K562 (cell line): ENCODE measurements around the gene MAML3. TPM values are rescaled to one million over a fixed set of nuclear protein-coding genes. Genes with fewer than 3 reads are reported as not detected.

ENCODE experiments used
- ATAC-seq: fragments of 200-7000 bp; cut with Tn5 transposase; 3 replicates; pipeline ENCODE4 v1.9.1; 2020; ENCODE audit warnings: moderate library complexity
- BruUV-seq: library from RNA; stranded (reverse); fragments of 400-500 nt; replicated peaks from 2 replicates; lab custom pipeline; 2021; lab: Mats Ljungman, UMichigan
- CTCF ChIA-PET: fragments of 300-600 bp; formaldehyde crosslinking; extraction: SDS; loops from one replicate; lab custom pipeline; 2021; ENCODE audit warnings: low intra/inter-chr PET ratio; lab: Yijun Ruan, JAX
- POLR2A ChIA-PET: fragments of 300-600, 350-650 bp; sonication (Branson Sonifier 250); formaldehyde crosslinking; extraction: SDS; loops from one replicate; lab custom pipeline; 2021; ENCODE audit warnings: antibody characterized with exemption, inconsistent platforms; lab: Yijun Ruan, JAX
- DNase-seq, 4 experiments: peaks; one replicate each; pipeline versions ENCODE4 v3.0.0 to v3.0.0-alpha.2; 2011 to 2018; ENCODE audit warnings: low spot score in 3 of 4, mixed read lengths in 3 of 4; ENCODE audit errors: extremely low read depth in 1 of 4
- FAIRE-seq: peaks from 2 replicates; lab custom pipeline; 2011; peaks lifted over from hg19 to GRCh38; lab: Jason Lieb, UNC
- H2AFZ ChIP-seq: 2 replicates; pipeline ENCODE4 v1.6.0; 2011; ENCODE audit warnings: low read depth, low read length, control low read depth, inconsistent platforms
- H3K27ac ChIP-seq: fragments of 200-600 bp; 3 replicates; pipeline ENCODE4 v1.8.0; 2011; ENCODE audit warnings: low read depth, mild to moderate bottlenecking, control low read depth, inconsistent platforms, low read length, moderate library complexity, mixed read lengths; ENCODE audit errors: extremely low read depth
- H3K27me3 ChIP-seq, 2 experiments: fragments of 300-600 bp in 1 of 2; 2 replicates in 1 of 2; 3 replicates in 1 of 2; pipeline versions ENCODE4 v1.6.0 to v1.8.0; 2011; ENCODE audit warnings: inconsistent platforms in 2 of 2, low read length in 2 of 2, mild to moderate bottlenecking in 1 of 2, mixed read lengths in 1 of 2, moderate library complexity in 1 of 2; ENCODE audit not compliant: control insufficient read depth in 2 of 2, insufficient read depth in 2 of 2
- H3K36me3 ChIP-seq: fragments of 300-600 bp; 3 replicates; pipeline ENCODE4 v1.8.0; 2011; ENCODE audit warnings: mild to moderate bottlenecking, low read length, inconsistent platforms; ENCODE audit not compliant: control insufficient read depth, insufficient read depth
- H3K4me1 ChIP-seq, 2 experiments: fragments of 200-600 bp in 1 of 2; replicated peaks in 1 of 2; 2 replicates in 1 of 2; 3 replicates in 1 of 2; pipeline versions ENCODE4 v1.5.1 to v1.8.0; 2011; ENCODE audit warnings: inconsistent platforms in 2 of 2, low read length in 2 of 2, mild to moderate bottlenecking in 1 of 2, mixed read lengths in 1 of 2, moderate library complexity in 1 of 2; ENCODE audit not compliant: control insufficient read depth in 2 of 2, insufficient read depth in 2 of 2
- H3K4me2 ChIP-seq: 2 replicates; pipeline ENCODE4 v1.6.1; 2011; ENCODE audit warnings: low read length, control low read depth, inconsistent platforms, mixed read lengths; ENCODE audit not compliant: insufficient read depth
- H3K4me3 ChIP-seq: fragments of 200-600 bp; sonication (generic), shearing (Covaris generic); 2 replicates; pipeline ENCODE4 v1.5.1; 2016; ENCODE audit warnings: control low read depth, inconsistent platforms
- H3K79me2 ChIP-seq: fragments of 200-600 bp; 3 replicates; pipeline ENCODE4 v1.8.0; 2011; ENCODE audit warnings: low read length, inconsistent platforms; ENCODE audit not compliant: control insufficient read depth, insufficient read depth
- H3K9ac ChIP-seq, 2 experiments: 2 replicates each; pipeline versions ENCODE4 v1.6.0 to v1.6.1; 2011; ENCODE audit warnings: low read depth in 2 of 2, low read length in 2 of 2, control low read depth in 1 of 2, inconsistent platforms in 1 of 2, mild to moderate bottlenecking in 1 of 2, mixed read lengths in 1 of 2; ENCODE audit not compliant: insufficient read depth in 1 of 2
- H3K9me1 ChIP-seq: one replicate; pipeline ENCODE4 v1.6.0; 2011; ENCODE audit warnings: inconsistent platforms, mild to moderate bottlenecking, low read length, moderate library complexity; ENCODE audit not compliant: control insufficient read depth, insufficient read depth
- H3K9me3 ChIP-seq: replicated peaks from 2 replicates; pipeline ENCODE4 v1.5.1; 2011; ENCODE audit warnings: low read depth, low read length, inconsistent platforms; ENCODE audit not compliant: control insufficient read depth, insufficient read depth
- H4K20me1 ChIP-seq: replicated peaks from 2 replicates; pipeline ENCODE4 v1.6.1; 2011; ENCODE audit warnings: low read length, inconsistent platforms, mixed read lengths; ENCODE audit not compliant: control insufficient read depth, insufficient read depth
- BHLHE40 ChIP-seq: IDR thresholded peaks from 2 replicates; pipeline ENCODE4 v1.6.1; 2011; ENCODE audit warnings: low read length, improper control_type of control experiment
- CBX8 ChIP-seq: fragments of 200-600 bp; sonication (generic); IDR thresholded peaks from 2 replicates; pipeline ENCODE4 v1.6.1; 2012; ENCODE audit warnings: borderline replicate concordance, mixed run types, low read depth, mild to moderate bottlenecking, moderate library complexity, mixed read lengths, low read length, control low read depth, inconsistent platforms; ENCODE audit not compliant: poor library complexity, severe bottlenecking; ENCODE audit errors: extremely low read depth
- EP300 ChIP-seq: IDR thresholded peaks from 2 replicates; pipeline ENCODE4 v1.6.1; 2012; ENCODE audit warnings: low read length, improper control_type of control experiment
- JUNB ChIP-seq: fragments of 450-650 bp; formaldehyde crosslinking; conservative IDR thresholded peaks from 2 replicates; pipeline ENCODE4 v1.4.0; 2020; ENCODE audit warnings: mild to moderate bottlenecking
- MCM3 ChIP-seq: fragments of 450-650 bp; IDR thresholded peaks from 2 replicates; pipeline ENCODE4 v1.6.1; 2016
- SREBF2 ChIP-seq: sonication (generic); formaldehyde crosslinking; IDR thresholded peaks from 2 replicates; pipeline ENCODE4 v1.4.0; 2020; ENCODE audit warnings: mild to moderate bottlenecking, missing genetic modification reagents
- ZC3H8 ChIP-seq: fragments of 450-650 bp; IDR thresholded peaks from 2 replicates; pipeline ENCODE4 v1.6.1; 2017
- ZNF57 ChIP-seq: fragments of 450-650 bp; formaldehyde crosslinking; IDR thresholded peaks from 2 replicates; pipeline ENCODE4 v1.4.0; 2020; ENCODE audit warnings: mild to moderate bottlenecking, moderate library complexity
- ZNF695 ChIP-seq: fragments of 450-650 bp; formaldehyde crosslinking; IDR thresholded peaks from 2 replicates; pipeline ENCODE4 v1.4.0; 2020; ENCODE audit warnings: mild to moderate bottlenecking, moderate library complexity
- WGBS: fragments of 100-300 bp; shearing (Covaris generic); methylation state at CpG from one replicate; pipeline ENCODE4 v1.1.6; 2016; ENCODE audit warnings: low coverage, mixed read lengths; ENCODE audit not compliant: insufficient coverage; ENCODE audit errors: missing lambda C conversion rate; 5-methylcytosine and 5-hydroxymethylcytosine counted together
- in situ Hi-C: fragments of 300-500 bp; cut with MboI; formaldehyde crosslinking; loops from 4 replicates; pipeline ENCODE4 v1.15.0; 2018; ENCODE audit warnings: inconsistent platforms, mixed read lengths
- intact Hi-C: fragments of 100-400 bp; cut with micrococcal nuclease; formaldehyde crosslinking; loops from 2 replicates; pipeline ENCODE4 v1.14.2; 2022
- polyA plus RNA-seq, 8 experiments: library from polyadenylated mRNA; depleted of rRNA in 4 of 8; stranded (reverse) in 5 of 8; unstranded in 3 of 8; fragments of >200 nt; fragmentation: Nextera tagmentation in 2 of 8; fragmentation: Illumina TruSeq in 1 of 8; extraction: Ambion mirVana in 2 of 8; extraction: Trizol in 1 of 8; gene quantifications; 2 replicates each; pipeline versions ENCODE4 v1.2.1 to v1.2.3, GENCODE V29; 2011 to 2014; ENCODE audit warnings: inconsistent platforms in 1 of 8, missing spikeins in 1 of 8
- total RNA-seq, 7 experiments: library from RNA; depleted of rRNA in 6 of 7; stranded (reverse); fragments of >200 nt in 6 of 7; fragmentation: Illumina TruSeq in 2 of 7; extraction: Trizol in 2 of 7; gene quantifications; 2 replicates each; pipeline versions ENCODE4 v1.2.1 to v1.2.3, GENCODE V29; 2011 to 2021; ENCODE audit warnings: low replicate concordance in 1 of 7

The MAML3 gene
- total and polyA plus RNA-seq, 9 of the 15 experiments (the other 6 are each of a cell fraction or from before 2014, with no cell fraction given): 0.01 to 0.55 (median 0.25) TPM

- no peak overlapping the region for H2AFZ ChIP-seq
- POLR2A ChIA-PET: interaction anchor here (0.7 kb wide), 1 partner anchor 20 kb away, joined by 3 read pairs; no protein-coding TSS in a partner anchor
- no TSS peak for BruUV-seq
- CTCF ChIA-PET: interaction anchor here (0.7 kb wide), 1 partner anchor 115 kb away, joined by 3 read pairs; no protein-coding TSS in a partner anchor
- DNase-seq: no peak
- TF ChIP-seq ZNF57: no peak
- TF ChIP-seq BHLHE40: no peak
- TF ChIP-seq ZC3H8: no peak
- no peak for TF ChIP-seq EP300
- no peak for TF ChIP-seq CBX8
- TF ChIP-seq ZNF695 (CRISPR knock-in tag): no peak
- no peak for TF ChIP-seq SREBF2 (CRISPR knock-in tag)
- no peak for TF ChIP-seq MCM3
- TF ChIP-seq JUNB (CRISPR knock-in tag): no peak
- ATAC-seq: no peak
- no peaks in the 10 kb centered on the region for H3K36me3 ChIP-seq
- no peak overlapping the region for H3K4me2 ChIP-seq
- no peaks in the 10 kb centered on the region for H3K4me1 ChIP-seq
- H3K4me3 ChIP-seq: no peak overlapping the region
- H4K20me1 ChIP-seq: no peaks in the 10 kb centered on the region
- no peak overlapping the region for H3K9ac ChIP-seq
- H3K79me2 ChIP-seq: no peaks in the 10 kb centered on the region
- in situ Hi-C loops: no loop called here
- 0% methylated on average over 6 of the region's 6 CpGs for WGBS
- FAIRE-seq: no peak
- H3K27ac ChIP-seq: no peak overlapping the region
- peaks cover 3 to 7% of the 10 kb centered on the region in 2 experiments; a peak in 1 of 5 replicates for H3K27me3 ChIP-seq
- no peaks in the 10 kb centered on the region for H3K9me3 ChIP-seq
- intact Hi-C loops: no loop called here
- H3K9me1 ChIP-seq: no peaks in the 10 kb centered on the region
These were observed 15.6 kb downstream of the MAML3 start for GRCh38 chr4:140138428-140138827.
